ENCODE measurements around the gene GALNS.

- TF ChIP-seq CEBPB (IDR thresholded peaks at IDR 0.05; ENCODE audit: low read depth, low read length), result no peak
- TF ChIP-seq FOS (IDR thresholded peaks at IDR 0.05; ENCODE audit: low read depth, low read length), result no peak
- no peak for TF ChIP-seq CTCF (conservative IDR thresholded peaks at IDR 0.05; ENCODE audit: low read depth, low read length)
- no peak for TF ChIP-seq RAD21 (IDR thresholded peaks at IDR 0.05; ENCODE audit: low read length)
- TF ChIP-seq MAZ (IDR thresholded peaks at IDR 0.05; ENCODE audit: borderline replicate concordance, low read depth, low read length), result no peak
- no peak for TF ChIP-seq BHLHE40 (IDR thresholded peaks at IDR 0.05; ENCODE audit: low read depth, low read length)
- TF ChIP-seq USF2 (IDR thresholded peaks at IDR 0.05; ENCODE audit: low read depth, low read length), result no peak
- no peak for TF ChIP-seq ELK1 (IDR thresholded peaks at IDR 0.05; ENCODE audit: borderline replicate concordance, low read depth, low read length)
- TF ChIP-seq POLR2A (IDR thresholded peaks at IDR 0.05; ENCODE audit: low read depth, low read length), result no peak
- TF ChIP-seq RFX5 (IDR thresholded peaks at IDR 0.05; ENCODE audit: low read depth, low read length), result no peak
- TF ChIP-seq NFE2L2 (IDR thresholded peaks at IDR 0.05; ENCODE audit: low read depth, low read length), result no peak
- no peak for TF ChIP-seq CHD1 (IDR thresholded peaks at IDR 0.05; ENCODE audit: low read depth, low read length)
These were observed 22.4 kb upstream of the GALNS start for GRCh38 chr16:88878967-88879787.

Data from IMR-90 (cell line).